Measurements from ENCODE around the gene AOPEP.

DNA sequence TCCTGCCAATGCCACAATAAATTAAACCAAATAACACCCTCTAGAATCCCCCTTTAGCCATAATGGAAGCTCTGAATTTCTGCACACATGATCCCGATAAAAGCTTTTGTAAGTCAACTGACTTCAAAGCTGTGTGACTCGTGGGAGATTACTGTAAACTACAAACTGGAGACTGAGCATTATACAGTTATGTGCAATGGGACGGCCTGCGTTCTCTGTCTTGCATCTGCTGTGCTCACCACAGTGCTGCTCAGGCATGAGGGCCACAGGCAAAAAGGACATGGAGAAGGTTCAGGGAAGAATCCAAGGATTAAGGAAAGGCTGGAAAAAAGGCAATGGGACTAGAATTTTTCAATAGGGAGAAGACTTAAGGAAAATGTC lies 406.8 kb downstream of the AOPEP start:
- TF ChIP-seq, protein P1, sequence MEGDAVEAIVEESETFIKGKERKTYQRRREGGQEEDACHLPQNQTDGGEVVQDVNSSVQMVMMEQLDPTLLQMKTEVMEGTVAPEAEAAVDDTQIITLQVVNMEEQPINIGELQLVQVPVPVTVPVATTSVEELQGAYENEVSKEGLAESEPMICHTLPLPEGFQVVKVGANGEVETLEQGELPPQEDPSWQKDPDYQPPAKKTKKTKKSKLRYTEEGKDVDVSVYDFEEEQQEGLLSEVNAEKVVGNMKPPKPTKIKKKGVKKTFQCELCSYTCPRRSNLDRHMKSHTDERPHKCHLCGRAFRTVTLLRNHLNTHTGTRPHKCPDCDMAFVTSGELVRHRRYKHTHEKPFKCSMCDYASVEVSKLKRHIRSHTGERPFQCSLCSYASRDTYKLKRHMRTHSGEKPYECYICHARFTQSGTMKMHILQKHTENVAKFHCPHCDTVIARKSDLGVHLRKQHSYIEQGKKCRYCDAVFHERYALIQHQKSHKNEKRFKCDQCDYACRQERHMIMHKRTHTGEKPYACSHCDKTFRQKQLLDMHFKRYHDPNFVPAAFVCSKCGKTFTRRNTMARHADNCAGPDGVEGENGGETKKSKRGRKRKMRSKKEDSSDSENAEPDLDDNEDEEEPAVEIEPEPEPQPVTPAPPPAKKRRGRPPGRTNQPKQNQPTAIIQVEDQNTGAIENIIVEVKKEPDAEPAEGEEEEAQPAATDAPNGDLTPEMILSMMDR (IDR thresholded peaks at IDR 0.05), result no peak
- TF ChIP-seq POLR2A (IDR thresholded peaks at IDR 0.05; ENCODE audit: low read depth) (no peak), EP300 (IDR thresholded peaks at IDR 0.05) (no peak)

All from esophagus muscularis mucosa (tissue), 4 donors.